ENCODE measurements around the gene C10orf105. TPM values are rescaled to one million over a fixed set of nuclear protein-coding genes. Genes with fewer than 3 reads are reported as not detected.

C10orf105 gene
- total and polyA plus RNA-seq, 2 donors (not counting 1 experiment from before 2014, with no cell fraction given), result under 0.01 to 0.14 TPM

GRCh38 chr10:71675295-71675970 lies 44.1 kb downstream of the C10orf105 start:
- H3K9me3 ChIP-seq (ENCODE audit: control insufficient read depth, insufficient read depth, low read depth, low read length), result no peaks in the 10 kb centered on the region
- H4K20me1 ChIP-seq (ENCODE audit: control insufficient read depth, extremely low read depth, insufficient read depth, low read length), result no peaks in the 10 kb centered on the region
- H3K36me3 ChIP-seq (ENCODE audit: control insufficient read depth, insufficient read depth, low read length), result no peaks in the 10 kb centered on the region
- H3K9ac ChIP-seq (ENCODE audit: insufficient read depth, low read length), result no peak overlapping the region
- peaks cover 5% of the 10 kb centered on the region for H3K27me3 ChIP-seq (ENCODE audit: control insufficient read depth, insufficient read depth, low read length)
- no peak overlapping the region for H3K4me2 ChIP-seq (ENCODE audit: extremely low read depth, insufficient read depth, low read length)
- no peak overlapping the region for H3K4me3 ChIP-seq (replicated peaks in 1 of 4; ENCODE audit: control extremely low read depth in 1 of 4, insufficient read depth in 1 of 4, low read depth in 3 of 4, low read length in 4 of 4)
- H2AFZ ChIP-seq (ENCODE audit: low read length), result no peak overlapping the region
- no peaks in the 10 kb centered on the region for H3K4me1 ChIP-seq (ENCODE audit: control insufficient read depth, extremely low read depth, insufficient read depth, low read length)
- TF ChIP-seq EZH2 (IDR thresholded peaks at IDR 0.05; ENCODE audit: low read length, missing control alignments), result no peak
- no peak for TF ChIP-seq CTCF (conservative IDR thresholded peaks at IDR 0.05 in 1 of 2, IDR thresholded peaks at IDR 0.05 in 1 of 2; ENCODE audit: low read depth in 1 of 2, low read length in 2 of 2)
- DNase-seq (ENCODE audit: low read depth in 2 of 2), result no peak
- no peaks in the 10 kb centered on the region for H3K79me2 ChIP-seq (ENCODE audit: control insufficient read depth, insufficient read depth, low read length)
- no peak overlapping the region for H3K27ac ChIP-seq (ENCODE audit: insufficient read depth, low read length)

GRCh38 chr10:71671994-71672946 lies 47.3 kb downstream of the C10orf105 start:
- H4K20me1 ChIP-seq (ENCODE audit: control insufficient read depth, extremely low read depth, insufficient read depth, low read length), result no peaks in the 10 kb centered on the region
- H3K27me3 ChIP-seq (ENCODE audit: control insufficient read depth, insufficient read depth, low read length), result no peaks in the 10 kb centered on the region
- no peaks in the 10 kb centered on the region for H3K4me1 ChIP-seq (ENCODE audit: control insufficient read depth, extremely low read depth, insufficient read depth, low read length)
- no peak overlapping the region for H3K9ac ChIP-seq (ENCODE audit: insufficient read depth, low read length)
- DNase-seq (ENCODE audit: low read depth in 2 of 2), result no peak
- no peak overlapping the region for H2AFZ ChIP-seq (ENCODE audit: low read length)
- H3K9me3 ChIP-seq (ENCODE audit: control insufficient read depth, insufficient read depth, low read depth, low read length), result no peaks in the 10 kb centered on the region
- no peaks in the 10 kb centered on the region for H3K36me3 ChIP-seq (ENCODE audit: control insufficient read depth, insufficient read depth, low read length)
- no peak for TF ChIP-seq CTCF (conservative IDR thresholded peaks at IDR 0.05 in 1 of 2, IDR thresholded peaks at IDR 0.05 in 1 of 2; ENCODE audit: low read depth in 1 of 2, low read length in 2 of 2)
- no peak for TF ChIP-seq EZH2 (IDR thresholded peaks at IDR 0.05; ENCODE audit: low read length, missing control alignments)
- H3K79me2 ChIP-seq (ENCODE audit: control insufficient read depth, insufficient read depth, low read length), result no peaks in the 10 kb centered on the region
- no peak overlapping the region for H3K27ac ChIP-seq (ENCODE audit: insufficient read depth, low read length)
- no peak overlapping the region for H3K4me3 ChIP-seq (replicated peaks in 1 of 4; ENCODE audit: control extremely low read depth in 1 of 4, insufficient read depth in 1 of 4, low read depth in 3 of 4, low read length in 4 of 4)
- H3K4me2 ChIP-seq (ENCODE audit: extremely low read depth, insufficient read depth, low read length), result no peak overlapping the region

DNA sequence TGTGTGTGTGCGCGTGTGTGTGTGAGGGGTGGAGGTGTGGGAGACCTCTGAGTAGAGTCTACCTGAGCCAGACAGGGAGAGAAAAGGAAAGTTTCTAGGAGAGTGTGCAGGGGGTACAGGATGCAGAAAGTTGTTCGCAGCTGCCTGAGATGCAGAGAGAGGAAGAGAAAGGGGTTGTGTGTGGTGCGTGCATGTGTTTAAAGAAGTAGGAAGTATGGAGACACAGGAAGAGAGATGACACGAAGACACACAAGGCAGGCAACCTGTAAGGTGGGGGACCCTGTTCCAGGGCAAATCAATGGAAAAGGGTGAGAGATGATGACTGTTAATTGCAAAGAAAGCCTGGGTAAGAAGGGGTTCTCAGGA lies 52.2 kb downstream of the C10orf105 start:
- H3K27me3 ChIP-seq (ENCODE audit: control insufficient read depth, insufficient read depth, low read length), result no peaks in the 10 kb centered on the region
- TF ChIP-seq EZH2 (IDR thresholded peaks at IDR 0.05; ENCODE audit: low read length, missing control alignments) (no peak), CTCF (conservative IDR thresholded peaks at IDR 0.05 in 1 of 2, IDR thresholded peaks at IDR 0.05 in 1 of 2; ENCODE audit: low read depth in 1 of 2, low read length in 2 of 2) (no peak)
- no peak overlapping the region for H3K4me3 ChIP-seq (replicated peaks in 1 of 4; ENCODE audit: control extremely low read depth in 1 of 4, insufficient read depth in 1 of 4, low read depth in 3 of 4, low read length in 4 of 4)
- no peak overlapping the region for H3K9ac ChIP-seq (ENCODE audit: insufficient read depth, low read length)
- H3K79me2 ChIP-seq (ENCODE audit: control insufficient read depth, insufficient read depth, low read length), result no peaks in the 10 kb centered on the region
- no peak for DNase-seq (ENCODE audit: low read depth in 2 of 2)
- no peaks in the 10 kb centered on the region for H3K9me3 ChIP-seq (ENCODE audit: control insufficient read depth, insufficient read depth, low read depth, low read length)
- no peak overlapping the region for H2AFZ ChIP-seq (ENCODE audit: low read length)
- no peak overlapping the region for H3K4me2 ChIP-seq (ENCODE audit: extremely low read depth, insufficient read depth, low read length)
- H3K36me3 ChIP-seq (ENCODE audit: control insufficient read depth, insufficient read depth, low read length), result no peaks in the 10 kb centered on the region
- no peaks in the 10 kb centered on the region for H3K4me1 ChIP-seq (ENCODE audit: control insufficient read depth, extremely low read depth, insufficient read depth, low read length)
- no peak overlapping the region for H3K27ac ChIP-seq (ENCODE audit: insufficient read depth, low read length)
- no peaks in the 10 kb centered on the region for H4K20me1 ChIP-seq (ENCODE audit: control insufficient read depth, extremely low read depth, insufficient read depth, low read length)

Data from fibroblast of lung (primary cell).